WI38 (cell line): Measurements from ENCODE around the gene UGT3A2.

Experiments
- H3K4me3 ChIP-seq: 2 replicates; pipeline ENCODE4 v1.5.1; 2011; ENCODE audit warnings: low read depth, mild to moderate bottlenecking, control low read depth, low read length
- CTCF ChIP-seq: IDR thresholded peaks from 2 replicates; pipeline ENCODE4 v1.5.1; 2012; ENCODE audit warnings: low read depth, mild to moderate bottlenecking, control low read depth, low read length

The UGT3A2 gene

GRCh38 chr5:36054647-36055046 is 12.0 kb downstream of the UGT3A2 start:
- TF ChIP-seq CTCF = no peak
- no peak overlapping the region for H3K4me3 ChIP-seq

GRCh38 chr5:36052538-36052937 is 14.1 kb downstream of the UGT3A2 start:
- H3K4me3 ChIP-seq = no peak overlapping the region
- no peak for TF ChIP-seq CTCF

- TF ChIP-seq CTCF = no peak
- H3K4me3 ChIP-seq = no peak overlapping the region
Observed at GRCh38 chr5:36049949-36050348, 16.7 kb downstream of the UGT3A2 start.

- H3K4me3 ChIP-seq = no peak overlapping the region
- TF ChIP-seq CTCF = no peak
Observed at GRCh38 chr5:36047384-36048160, 19.1 kb downstream of the UGT3A2 start.

GRCh38 chr5:36045895-36046294 is 20.8 kb downstream of the UGT3A2 start:
- no peak for TF ChIP-seq CTCF
- no peak overlapping the region for H3K4me3 ChIP-seq

- TF ChIP-seq CTCF = no peak
Observed at GRCh38 chr5:36041537-36041845, 25.2 kb downstream of the UGT3A2 start.

GRCh38 chr5:36040651-36041536 is 25.8 kb downstream of the UGT3A2 start:
- no peak for TF ChIP-seq CTCF
- no peak overlapping the region for H3K4me3 ChIP-seq

More at GRCh38 chr5:36041537-36041845, 25.2 kb downstream of the UGT3A2 start:
- H3K4me3 ChIP-seq = no peak overlapping the region
